NCI-H2227 treated with DMSO at 0.1 percent for 48 hours (cell line): Measurements from ENCODE around the gene MT1A.

ENCODE experiments used
- DNase-seq: peaks from one replicate; lab custom pipeline; 2025; lab: John Stamatoyannopoulos, UW

Gene MT1A

DNA sequence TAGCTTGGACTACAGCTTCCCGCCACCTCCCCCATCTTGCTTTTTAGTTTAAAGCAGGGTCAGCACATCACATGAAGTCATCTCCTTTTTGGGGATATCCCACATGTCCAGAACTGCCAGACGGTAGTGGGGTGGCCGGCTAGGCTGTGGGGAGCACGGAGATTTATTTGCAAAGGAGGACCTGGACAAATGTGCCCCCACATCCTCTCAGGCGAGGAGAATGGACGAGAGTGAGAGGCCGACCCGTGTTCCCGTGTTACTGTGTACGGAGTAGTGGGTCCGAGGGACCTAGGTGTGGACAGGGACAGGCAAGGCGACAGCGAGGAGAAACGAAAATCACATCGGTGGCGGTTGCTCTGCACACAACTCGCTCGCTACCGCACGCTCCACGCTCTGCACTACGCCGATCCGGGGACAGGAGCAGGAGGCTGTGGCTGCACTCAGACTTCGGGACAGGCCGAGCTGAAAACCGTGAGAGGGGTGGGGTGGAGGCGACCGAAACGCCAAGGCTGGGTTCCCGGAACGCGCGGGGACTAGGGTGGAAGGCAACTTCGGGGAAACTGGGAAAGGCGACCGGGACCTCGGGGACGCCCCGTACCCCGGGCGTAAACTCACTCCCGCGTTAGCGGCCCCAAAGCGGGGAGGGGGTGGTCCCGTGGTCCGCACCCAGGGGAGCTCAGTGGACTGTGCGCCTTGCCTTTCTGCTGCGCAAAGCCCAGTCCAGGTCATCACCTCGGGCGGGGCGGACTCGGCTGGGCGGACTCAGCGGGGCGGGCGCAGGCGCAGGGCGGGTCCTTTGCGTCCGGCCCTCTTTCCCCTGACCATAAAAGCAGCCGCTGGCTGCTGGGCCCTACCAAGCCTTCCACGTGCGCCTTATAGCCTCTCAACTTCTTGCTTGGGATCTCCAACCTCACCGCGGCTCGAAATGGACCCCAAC lies at the start of gene MT1A:
MT1A (plus strand) TSS at position 853 of the 937 bp plus-strand sequence; CDS start at position 926, 73 bp downstream.
- DNase-seq, result no peak

GRCh38 chr16:56588781-56589140 lies 49.7 kb upstream of the MT1A start:
- DNase-seq, result no peak

DNA sequence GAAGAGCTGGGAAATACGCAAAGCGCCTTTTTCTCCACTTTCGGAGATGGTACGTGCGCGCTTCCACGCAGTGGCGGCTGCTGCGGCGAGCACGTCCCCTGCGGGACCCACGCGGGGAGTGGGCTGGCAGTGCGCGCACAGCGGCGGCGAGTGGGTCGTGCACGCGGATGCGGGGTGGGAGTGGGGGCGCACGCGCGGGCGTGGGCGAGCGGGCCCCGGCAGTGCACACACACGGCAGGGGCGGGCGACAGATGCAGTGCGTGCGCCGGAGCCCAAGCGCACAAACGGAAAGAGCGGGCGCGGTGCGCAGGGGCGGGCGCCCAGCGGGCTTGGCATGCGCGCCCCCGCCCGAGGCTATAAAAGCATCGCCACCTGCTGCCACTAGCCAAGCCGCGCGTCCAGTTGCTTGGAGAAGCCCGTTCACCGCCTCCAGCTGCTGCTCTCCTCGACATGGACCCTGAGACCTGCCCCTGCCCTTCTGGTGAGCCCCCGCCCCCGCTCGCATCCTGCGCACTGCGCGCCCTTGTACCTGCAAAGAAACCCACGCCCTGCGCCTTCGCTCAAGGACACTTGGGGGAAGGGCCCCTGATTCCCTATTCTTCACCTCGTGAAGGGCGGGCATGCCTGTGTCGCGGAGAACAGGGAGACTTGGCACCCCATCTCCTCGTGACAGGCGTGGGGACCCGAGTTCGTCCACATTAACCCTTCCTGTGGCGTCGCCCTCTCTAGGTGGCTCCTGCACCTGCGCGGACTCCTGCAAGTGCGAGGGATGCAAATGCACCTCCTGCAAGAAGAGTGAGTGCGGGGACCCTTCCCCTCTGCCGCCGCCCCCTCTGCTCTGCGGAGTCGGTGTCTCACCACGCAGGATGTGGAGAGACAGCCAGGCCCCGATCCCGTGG lies 49.1 kb upstream of the MT1A start, which contains the start of gene MT3:
MT3 (plus strand) TSS at position 388 of the 899 bp plus-strand sequence; CDS start at position 451, 63 bp downstream.
- peak; percentile 39 for DNase-seq

GRCh38 chr16:56591377-56592060 lies 46.9 kb upstream of the MT1A start:
- no peak for DNase-seq

GRCh38 chr16:56593573-56594291 lies 44.7 kb upstream of the MT1A start:
- no peak for DNase-seq

GRCh38 chr16:56594292-56594619 lies 44.2 kb upstream of the MT1A start:
- no peak for DNase-seq

DNA sequence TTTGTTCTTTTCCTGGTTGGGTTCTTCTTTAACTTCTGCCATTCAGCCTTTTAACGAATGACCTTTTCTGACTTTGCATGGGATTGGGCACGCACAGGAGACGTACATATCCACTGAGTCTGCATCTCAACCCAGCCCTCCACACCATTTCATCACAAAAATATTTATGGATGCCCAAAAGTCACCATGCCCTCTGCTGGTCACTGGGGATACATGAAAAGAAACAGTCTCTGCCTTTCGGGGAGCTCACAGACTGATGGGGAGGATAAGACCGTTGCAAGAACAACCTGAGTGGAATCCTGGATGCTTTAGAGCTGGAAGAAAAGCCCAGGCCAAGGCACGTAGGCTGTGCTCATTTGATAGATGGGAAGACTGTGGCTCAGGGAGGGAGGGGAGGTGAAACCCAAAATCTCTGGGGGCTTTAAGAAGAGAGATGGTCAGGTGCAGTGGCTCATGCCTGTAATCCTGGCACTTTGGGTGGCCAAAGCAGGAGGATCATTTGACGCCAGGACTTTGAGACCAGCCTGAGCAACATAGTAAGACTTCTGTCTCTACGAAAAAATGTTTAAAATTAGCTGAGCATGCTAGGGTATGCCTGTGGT lies 38.0 kb upstream of the MT1A start:
- DNase-seq, result peak; percentile 16

GRCh38 chr16:56601325-56601724 lies 37.1 kb upstream of the MT1A start:
- DNase-seq, result no peak

DNA sequence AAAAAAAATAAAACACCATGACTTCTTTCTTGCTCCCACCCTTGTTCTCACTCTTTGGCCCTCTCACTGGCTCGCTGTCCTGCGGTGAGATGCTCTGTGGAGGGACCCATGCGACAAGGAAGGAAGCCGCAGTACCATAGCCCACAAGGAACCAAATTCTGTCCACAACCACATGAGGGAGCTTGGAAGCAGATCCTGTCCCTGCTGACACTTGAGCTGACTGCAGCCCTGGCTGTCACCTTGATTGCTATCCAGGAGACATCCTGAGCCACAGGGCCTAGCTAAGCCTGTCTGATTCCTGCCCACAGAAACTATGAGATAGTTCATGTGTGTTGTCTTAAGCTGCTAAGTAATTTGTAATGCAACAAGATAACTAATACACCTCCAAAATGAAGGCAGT lies 34.9 kb upstream of the MT1A start:
- peak; percentile 9 for DNase-seq

DNA sequence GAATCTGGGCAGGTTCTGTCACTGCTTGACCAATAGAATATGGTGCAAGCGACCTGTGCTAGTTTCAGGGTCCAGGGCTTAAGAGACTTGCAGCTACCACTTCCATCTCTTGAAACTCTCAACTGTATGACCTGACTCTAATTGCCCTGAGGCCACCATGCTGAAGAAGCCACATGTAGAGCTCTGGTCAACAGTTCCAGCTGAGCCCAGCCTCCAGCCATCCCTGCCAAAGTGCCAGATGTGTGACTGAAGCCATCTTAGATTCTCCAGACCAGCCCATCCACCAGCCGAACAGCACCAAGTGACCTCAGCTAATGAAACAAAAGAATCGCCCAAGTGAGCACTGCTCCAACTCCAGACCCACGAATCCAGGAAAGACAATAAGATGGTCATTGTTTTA lies 33.5 kb upstream of the MT1A start:
- DNase-seq, result no peak

GRCh38 chr16:56605475-56605874 lies 33.0 kb upstream of the MT1A start:
- no peak for DNase-seq

DNA sequence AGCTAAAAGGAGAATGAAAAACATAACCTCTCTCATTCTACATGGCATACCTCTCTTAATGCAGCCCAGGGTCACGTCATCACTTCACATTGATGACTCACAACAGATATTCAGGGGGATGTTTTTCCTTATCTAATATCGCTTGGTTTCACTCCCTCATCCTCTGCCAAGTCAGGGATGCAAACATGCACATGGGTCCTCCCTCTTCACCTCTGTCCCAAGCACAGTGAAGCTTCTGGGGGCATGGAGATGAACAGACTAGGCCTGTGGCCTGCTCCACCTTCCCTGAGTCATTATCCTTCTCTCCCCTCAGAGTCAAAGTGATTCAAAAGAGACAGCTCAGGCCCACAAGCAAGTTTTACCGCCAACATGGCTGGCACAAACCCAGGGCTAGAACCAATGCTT lies 32.4 kb upstream of the MT1A start:
- DNase-seq, result no peak

DNA sequence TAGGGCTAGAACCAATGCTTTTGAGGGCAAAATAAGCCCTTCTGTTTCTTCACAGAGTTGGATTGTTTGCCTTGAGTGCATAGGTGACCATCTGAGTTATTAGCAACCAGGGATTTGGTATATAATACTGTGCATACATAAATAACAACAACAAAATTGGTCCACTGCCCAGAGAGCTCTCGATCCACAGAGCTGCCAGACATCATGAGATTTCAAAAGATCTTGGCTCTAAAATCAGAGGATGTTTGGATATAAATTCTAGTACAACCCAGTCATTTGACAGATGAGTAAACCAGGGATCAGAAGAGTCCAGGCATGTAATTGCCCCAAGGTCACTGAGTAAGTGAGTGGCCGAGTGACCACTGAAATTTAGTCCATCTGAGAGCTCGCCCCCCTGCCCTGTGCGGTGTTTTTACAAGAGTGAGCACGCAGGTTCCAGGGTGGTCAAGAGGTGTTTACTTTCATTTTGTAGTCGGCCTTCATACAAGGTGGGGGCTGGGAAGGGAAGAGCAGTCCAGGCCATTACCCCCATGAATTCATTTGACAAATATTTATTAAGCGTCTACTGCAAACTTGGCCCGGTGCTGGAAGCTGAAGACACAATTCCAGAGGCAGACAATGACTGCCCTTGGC lies 31.9 kb upstream of the MT1A start:
- no peak for DNase-seq

DNA sequence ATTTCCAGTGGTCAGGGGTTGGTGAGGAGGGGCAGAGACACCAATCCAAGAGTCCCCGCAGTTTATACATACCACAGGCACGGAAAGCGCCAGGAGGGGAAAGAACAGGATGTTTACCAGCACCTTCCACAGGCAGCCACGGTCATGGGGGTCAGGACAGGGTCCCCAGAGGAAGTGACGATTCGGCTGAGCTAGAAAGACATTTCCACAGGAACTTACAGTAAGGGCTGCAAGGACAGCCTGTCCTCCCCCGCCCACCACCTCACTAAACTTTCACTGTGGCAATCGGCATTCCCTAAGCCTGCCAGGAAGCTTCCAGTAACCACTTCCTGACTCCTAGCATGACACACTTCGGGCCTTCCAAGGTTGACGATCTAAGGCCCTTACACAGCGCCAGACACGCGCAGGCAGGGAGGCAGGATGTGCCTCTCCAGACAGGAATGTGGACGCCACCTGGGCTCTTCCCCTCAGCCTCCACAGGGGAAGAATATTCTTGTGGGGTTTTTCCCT lies 31.3 kb upstream of the MT1A start:
- DNase-seq, result no peak

GRCh38 chr16:56607675-56608042 lies 30.8 kb upstream of the MT1A start:
- DNase-seq, result no peak

GRCh38 chr16:56608043-56608875 lies 30.2 kb upstream of the MT1A start, which contains the start of gene MT2A:
Gene MT2A (plus strand): TSS chr16:56608584. CDS start chr16:56608656, 72 bp downstream.
- peak; percentile 91 for DNase-seq

DNA sequence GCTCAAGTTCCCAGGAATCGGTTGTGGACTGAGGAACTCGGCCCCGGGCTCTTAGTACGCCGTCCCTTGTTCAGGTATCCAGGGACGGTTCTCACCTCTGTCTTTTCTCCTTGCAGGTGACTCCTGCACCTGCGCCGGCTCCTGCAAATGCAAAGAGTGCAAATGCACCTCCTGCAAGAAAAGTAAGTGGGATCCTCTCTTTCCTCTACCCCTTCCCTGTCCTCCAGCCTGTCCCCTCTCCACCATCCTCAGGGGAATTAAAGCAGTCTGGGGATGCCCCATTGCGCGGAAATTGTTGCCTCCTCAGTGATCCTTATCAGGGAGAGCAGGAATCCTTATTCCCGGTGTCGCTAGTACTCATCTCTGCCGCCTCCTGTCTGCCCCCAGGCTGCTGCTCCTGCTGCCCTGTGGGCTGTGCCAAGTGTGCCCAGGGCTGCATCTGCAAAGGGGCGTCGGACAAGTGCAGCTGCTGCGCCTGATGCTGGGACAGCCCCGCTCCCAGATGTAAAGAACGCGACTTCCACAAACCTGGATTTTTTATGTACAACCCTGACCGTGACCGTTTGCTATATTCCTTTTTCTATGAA lies 29.5 kb upstream of the MT1A start:
- DNase-seq, result no peak

DNA sequence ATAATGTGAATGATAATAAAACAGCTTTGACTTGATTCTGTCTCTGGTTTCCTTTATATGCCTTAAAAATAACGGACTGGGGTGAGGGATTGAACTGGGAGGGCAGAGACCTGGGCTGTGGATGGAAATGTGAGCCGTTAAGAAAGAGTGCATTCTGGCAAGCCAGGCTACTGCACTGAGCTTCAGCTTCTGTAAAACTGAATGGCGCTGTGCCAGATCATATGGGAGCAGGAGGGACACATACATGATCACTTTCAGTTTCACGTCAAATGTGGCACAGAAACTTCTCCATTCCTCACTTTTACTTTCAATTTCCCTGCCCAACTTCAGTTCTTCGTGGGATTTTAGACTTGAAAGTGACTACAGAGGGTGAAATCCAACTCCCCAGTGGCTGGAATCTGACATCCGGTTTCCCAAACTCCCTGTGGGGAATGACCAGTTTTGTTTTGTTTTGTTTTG lies 29.0 kb upstream of the MT1A start:
- no peak for DNase-seq

- no peak for DNase-seq
Measured at GRCh38 chr16:56610017-56610608, 28.4 kb upstream of the MT1A start.
